Right cardiac atrium (tissue), 5 donors: ENCODE data around the gene RDH5. TPM values are rescaled to one million over a fixed set of nuclear protein-coding genes. Genes with fewer than 3 reads are reported as not detected.

Experiments used
- ATAC-seq, 2 donors: fragments of 200-7000 bp; cut with Tn5 transposase; one replicate each; pipeline versions ENCODE4 v1.8.0 to v1.9.1; 2020; ENCODE audit warnings: moderate library complexity in 2 of 2, mild to moderate bottlenecking in 1 of 2
- DNase-seq, 3 donors: peaks; one replicate each; pipeline ENCODE4 v3.0.0-alpha.2; 2020
- H3K27ac ChIP-seq: one replicate; pipeline ENCODE4 v1.5.1; 2013; ENCODE audit warnings: mild to moderate bottlenecking, low read length, control low read depth, moderate library complexity
- H3K27me3 ChIP-seq: one replicate; pipeline ENCODE4 v1.6.1; 2013; ENCODE audit not compliant: control insufficient read depth, insufficient read depth
- H3K4me1 ChIP-seq: one replicate; pipeline ENCODE4 v1.6.1; 2013; ENCODE audit warnings: low read length; ENCODE audit not compliant: control insufficient read depth, insufficient read depth
- H3K4me3 ChIP-seq: one replicate; pipeline ENCODE4 v1.5.1; 2013; ENCODE audit warnings: low read length, control low read depth
- H3K9me3 ChIP-seq: one replicate; pipeline ENCODE4 v1.6.1; 2013; ENCODE audit warnings: low read length; ENCODE audit not compliant: control insufficient read depth
- WGBS: extraction: QIAGEN DNeasy Blood & Tissue Kit; methylation state at CpG from one replicate; pipeline ENCODE4 v1.1.7; 2013; 5-methylcytosine and 5-hydroxymethylcytosine counted together
- intact Hi-C, 4 donors: fragments of 100-400 bp; cut with DNase I; formaldehyde crosslinking; loops; one replicate each; pipeline versions ENCODE4 v1.11.0 to v1.14.0; 2022 to 2023
- polyA plus RNA-seq: library from polyadenylated mRNA; stranded (reverse); fragments of 200-250 nt; gene quantifications from one replicate; pipeline ENCODE4 v1.2.3, GENCODE V29; 2013
- total RNA-seq, 4 donors: library from RNA; stranded (reverse); fragmentation: NEBNext Ultra II Directional; extraction: Animal tissue kit (Norgen Biotek cat#: 25700); gene quantifications; one replicate each; pipeline ENCODE4 v1.2.1, GENCODE V29; 2021
- donor health status: healthy with polysubstance abuse.
- donor health status: DM: no; HTN: yes; CAD: no.
- donor health status: DM: no; HTN: no; CAD: no.
- donor health status: DM: no; HTN: yes; CAD: no; lungs with severe emphysema.
- donor health status: DM: yes; HTN: yes; CAD: no.

Gene RDH5
- total and polyA plus RNA-seq, 5 donors: 15.9 to 27.7 (median 24.1) TPM

- Histone ChIP-seq H3K27me3 (no peaks in the 10 kb centered on the region), H3K27ac (peak overlapping the region; percentile 93), H3K4me3 (peak overlapping the region; percentile 81), H3K4me1 (peaks cover 10% of the 10 kb centered on the region), H3K9me3 (no peaks in the 10 kb centered on the region)
- peak; percentile 7 to 19 for ATAC-seq
- 35% methylated on average over 9 of the region's 9 CpGs for WGBS
- intact Hi-C loops: no loop called here
- peak; percentile 61 to 85 (median 85) for DNase-seq
Measured at GRCh38 chr12:55704824-55705718, 15.1 kb upstream of the RDH5 start.

- peaks cover 10% of the 10 kb centered on the region for H3K4me1 ChIP-seq
- H3K27me3 ChIP-seq: no peaks in the 10 kb centered on the region
- peak overlapping the region; percentile 81 for H3K4me3 ChIP-seq
- H3K27ac ChIP-seq: peak overlapping the region; percentile 97
- intact Hi-C loops: no loop called here
- WGBS: 25% methylated on average over 5 of the region's 5 CpGs
- ATAC-seq: no peak
- H3K9me3 ChIP-seq: no peaks in the 10 kb centered on the region
- peak in 2 of 3 donors; percentile 63 to 74 for DNase-seq
Measured at GRCh38 chr12:55705782-55706402, 14.3 kb upstream of the RDH5 start.

GRCh38 chr12:55706568-55707218 lies 13.5 kb upstream of the RDH5 start:
- Histone ChIP-seq H3K9me3 (no peaks in the 10 kb centered on the region), H3K27ac (peak overlapping the region; percentile 97), H3K4me1 (peaks cover 10% of the 10 kb centered on the region), H3K4me3 (peak overlapping the region; percentile 81), H3K27me3 (no peaks in the 10 kb centered on the region)
- 36% methylated on average over 2 of the region's 2 CpGs for WGBS
- intact Hi-C loops: no loop called here
- peak in 2 of 3 donors; percentile 6 to 32 for DNase-seq
- no peak for ATAC-seq

GRCh38 chr12:55707219-55707671 lies 12.9 kb upstream of the RDH5 start:
- DNase-seq (peak; percentile 48 to 76 (median 73)), ATAC-seq (peak in 1 of 2 donors; percentile 1)
- H3K9me3 ChIP-seq: no peaks in the 10 kb centered on the region
- H3K4me3 ChIP-seq: peak overlapping the region; percentile 81
- 7% methylated on average over 22 of the region's 22 CpGs for WGBS
- intact Hi-C loops: no loop called here
- peak overlapping the region; percentile 97 for H3K27ac ChIP-seq
- H3K27me3 ChIP-seq: no peaks in the 10 kb centered on the region
- peaks cover 10% of the 10 kb centered on the region for H3K4me1 ChIP-seq

- H3K4me1 ChIP-seq: peaks cover 13% of the 10 kb centered on the region
- under 1% methylated on average over 39 of the region's 39 CpGs for WGBS
- H3K27me3 ChIP-seq: no peaks in the 10 kb centered on the region
- no peaks in the 10 kb centered on the region for H3K9me3 ChIP-seq
- DNase-seq (peak; percentile 81 to 94 (median 93)), ATAC-seq (peak; percentile 58 to 69)
- intact Hi-C loops: no loop called here
- H3K27ac ChIP-seq: peak within 1 kb of the TSS; percentile 97
- H3K4me3 ChIP-seq: peak within 1 kb of the TSS; percentile 81
Measured at GRCh38 chr12:55707841-55708694, 12.1 kb upstream of the RDH5 start, which contains the start of gene ITGA7. ITGA7 (minus strand) TSS chr12:55707904; CDS start chr12:55707682, 222 bp downstream.

- Histone ChIP-seq H3K4me1 (peaks cover 8% of the 10 kb centered on the region), H3K27ac (peak overlapping the region; percentile 92), H3K27me3 (no peaks in the 10 kb centered on the region), H3K9me3 (no peaks in the 10 kb centered on the region), H3K4me3 (peak overlapping the region; percentile 81)
- intact Hi-C loops: no loop called here
- WGBS: under 1% methylated on average over 3 of the region's 3 CpGs
- peak; percentile 58 to 66 for ATAC-seq
- peak; percentile 60 to 81 (median 78) for DNase-seq
Measured at GRCh38 chr12:55708695-55709233, 11.4 kb upstream of the RDH5 start.

GRCh38 chr12:55711786-55712553 lies 8.2 kb upstream of the RDH5 start:
- DNase-seq: peak; percentile 77 to 84 (median 83)
- H3K27me3 ChIP-seq: no peaks in the 10 kb centered on the region
- peak overlapping the region; percentile 99 for H3K27ac ChIP-seq
- WGBS: 32% methylated on average over 4 of the region's 4 CpGs
- H3K9me3 ChIP-seq: no peaks in the 10 kb centered on the region
- peaks cover 7% of the 10 kb centered on the region for H3K4me1 ChIP-seq
- H3K4me3 ChIP-seq: peak overlapping the region; percentile 71
- intact Hi-C loops: no loop called here
- ATAC-seq: peak; percentile 43 to 66

GRCh38 chr12:55712700-55713415 lies 7.3 kb upstream of the RDH5 start:
- 14% methylated on average over 1 of the region's 1 CpG for WGBS
- no peaks in the 10 kb centered on the region for H3K9me3 ChIP-seq
- intact Hi-C loops: no loop called here
- peak overlapping the region; percentile 99 for H3K27ac ChIP-seq
- ATAC-seq (peak in 1 of 2 donors; percentile 6), DNase-seq (peak in 2 of 3 donors; percentile 38 to 53)
- peak overlapping the region; percentile 71 for H3K4me3 ChIP-seq
- peaks cover 15% of the 10 kb centered on the region for H3K4me1 ChIP-seq
- no peaks in the 10 kb centered on the region for H3K27me3 ChIP-seq

GRCh38 chr12:55713721-55714120 lies 6.5 kb upstream of the RDH5 start:
- WGBS: 40% methylated on average over 2 of the region's 2 CpGs
- no peak overlapping the region for H3K27ac ChIP-seq
- H3K4me1 ChIP-seq: peaks cover 20% of the 10 kb centered on the region

More at GRCh38 chr12:55713721-55714120, 6.5 kb upstream of the RDH5 start:
- intact Hi-C loops: no loop called here
- Histone ChIP-seq H3K9me3 (no peaks in the 10 kb centered on the region), H3K27me3 (no peaks in the 10 kb centered on the region), H3K4me3 (peak overlapping the region; percentile 71)
- ATAC-seq: no peak
- no peak for DNase-seq
